Measurements from ENCODE around the gene NELFCD.
"Not testable (repeated sequence)": the region's sequence is repeated elsewhere in the genome, so short reads cannot be mapped to it uniquely, and the experiment has no call there.

DNA sequence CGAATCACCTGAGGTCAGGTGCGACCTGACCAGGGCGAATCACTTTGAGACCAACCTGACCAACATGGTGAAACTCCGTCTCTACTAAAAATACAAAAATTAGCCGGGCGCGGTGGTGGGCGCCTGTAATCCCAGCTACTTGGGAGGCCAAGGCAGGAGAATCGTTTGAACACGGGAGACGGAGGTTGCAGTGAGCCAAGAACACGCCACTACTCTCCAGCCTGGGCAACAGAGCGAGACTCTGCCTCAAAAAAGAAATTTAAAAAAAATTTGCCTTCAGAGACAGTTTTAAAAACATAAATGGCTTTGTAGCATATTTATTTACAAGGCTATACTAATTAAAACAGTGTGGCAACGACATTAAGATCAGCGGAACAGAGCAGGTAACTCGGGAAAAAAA is 60.4 kb downstream of the NELFCD start:
- TF ChIP-seq, protein P1, sequence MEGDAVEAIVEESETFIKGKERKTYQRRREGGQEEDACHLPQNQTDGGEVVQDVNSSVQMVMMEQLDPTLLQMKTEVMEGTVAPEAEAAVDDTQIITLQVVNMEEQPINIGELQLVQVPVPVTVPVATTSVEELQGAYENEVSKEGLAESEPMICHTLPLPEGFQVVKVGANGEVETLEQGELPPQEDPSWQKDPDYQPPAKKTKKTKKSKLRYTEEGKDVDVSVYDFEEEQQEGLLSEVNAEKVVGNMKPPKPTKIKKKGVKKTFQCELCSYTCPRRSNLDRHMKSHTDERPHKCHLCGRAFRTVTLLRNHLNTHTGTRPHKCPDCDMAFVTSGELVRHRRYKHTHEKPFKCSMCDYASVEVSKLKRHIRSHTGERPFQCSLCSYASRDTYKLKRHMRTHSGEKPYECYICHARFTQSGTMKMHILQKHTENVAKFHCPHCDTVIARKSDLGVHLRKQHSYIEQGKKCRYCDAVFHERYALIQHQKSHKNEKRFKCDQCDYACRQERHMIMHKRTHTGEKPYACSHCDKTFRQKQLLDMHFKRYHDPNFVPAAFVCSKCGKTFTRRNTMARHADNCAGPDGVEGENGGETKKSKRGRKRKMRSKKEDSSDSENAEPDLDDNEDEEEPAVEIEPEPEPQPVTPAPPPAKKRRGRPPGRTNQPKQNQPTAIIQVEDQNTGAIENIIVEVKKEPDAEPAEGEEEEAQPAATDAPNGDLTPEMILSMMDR (conservative IDR thresholded peaks at IDR 0.05; ENCODE audit: low read depth, low read length), result not testable (repeated sequence)
- TF ChIP-seq EZH2phosphoT487 (IDR thresholded peaks at IDR 0.05; ENCODE audit: borderline replicate concordance, low read length), result not testable (repeated sequence)

Measured in PC-3 (cell line).